Muscle layer of colon (tissue), 2 donors: ENCODE results near the gene PCGF3.
A peak's percentile ranks its signal among the peaks of the same experiment; 100 is the strongest.
"Not testable (repeated sequence)": the region's sequence is repeated elsewhere in the genome, so short reads cannot be mapped to it uniquely, and the experiment has no call there.

Experiments
- H3K27ac ChIP-seq: one replicate; pipeline ENCODE4 v1.7.0; 2013; ENCODE audit warnings: low read depth, mild to moderate bottlenecking, low read length, moderate library complexity
- H3K27me3 ChIP-seq, 2 donors: one replicate each; pipeline ENCODE4 v1.7.0; 2013; ENCODE audit warnings: low read length in 2 of 2, mild to moderate bottlenecking in 2 of 2; ENCODE audit not compliant: insufficient read depth in 2 of 2, control insufficient read depth in 1 of 2
- H3K36me3 ChIP-seq: one replicate; pipeline ENCODE4 v1.7.0; 2013; ENCODE audit warnings: mild to moderate bottlenecking, low read length; ENCODE audit not compliant: insufficient read depth
- H3K4me1 ChIP-seq: one replicate; pipeline ENCODE4 v1.7.0; 2013; ENCODE audit warnings: mild to moderate bottlenecking, low read length; ENCODE audit not compliant: insufficient read depth
- H3K4me3 ChIP-seq, 2 donors: one replicate each; pipeline ENCODE4 v1.7.0; 2013; ENCODE audit warnings: low read length in 2 of 2, low read depth in 1 of 2, mild to moderate bottlenecking in 1 of 2, moderate library complexity in 1 of 2
- H3K9ac ChIP-seq: one replicate; pipeline ENCODE4 v1.7.0; 2013; ENCODE audit warnings: low read length
- H3K9me3 ChIP-seq: one replicate; pipeline ENCODE4 v1.7.0; 2013; ENCODE audit warnings: mild to moderate bottlenecking, low read length
- donor health status: abdominal sarcoma.
- donor health status: Adenocarcinoma of cecum.

The PCGF3 gene

DNA sequence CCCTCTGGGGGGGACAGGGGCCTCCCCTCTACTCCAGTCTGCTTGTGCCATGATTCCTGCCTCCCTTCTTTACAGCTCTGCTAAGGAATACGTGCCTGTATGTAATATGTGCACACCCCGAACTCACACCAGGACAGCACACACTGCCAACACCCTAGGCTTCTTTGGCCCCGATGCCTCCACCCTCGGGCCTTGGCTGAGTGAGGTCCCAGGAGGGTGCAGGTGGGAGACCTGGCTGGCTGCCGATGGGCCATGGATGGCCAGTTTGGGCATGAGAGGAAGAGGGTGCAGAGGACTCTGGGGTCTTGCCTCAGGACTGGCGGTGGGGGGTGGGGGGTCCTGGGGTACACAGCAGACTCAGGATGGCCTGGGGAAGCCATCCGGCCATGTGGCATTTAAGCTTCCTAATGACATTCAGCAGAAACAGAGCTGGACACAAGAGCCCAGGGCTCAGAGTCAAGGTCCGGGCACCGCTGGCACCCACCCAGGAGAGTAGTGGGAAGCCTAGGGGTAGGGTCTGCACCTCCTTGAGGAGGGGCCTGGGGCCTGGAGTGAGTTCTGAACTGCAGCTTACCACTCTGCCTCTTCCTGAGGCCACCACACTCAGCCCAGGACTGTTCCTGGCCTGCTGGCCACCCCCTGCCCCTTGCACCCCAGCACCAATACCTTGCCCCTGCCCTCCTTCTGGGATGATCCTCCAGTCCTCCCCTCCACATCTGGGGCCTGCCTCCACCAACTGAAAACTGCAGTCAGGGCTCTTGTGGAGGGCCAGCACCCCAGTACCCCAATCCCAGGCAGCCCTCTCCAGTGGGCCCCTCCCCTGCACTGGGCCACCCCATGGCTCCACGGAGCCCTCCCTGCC, 2.1 kb upstream of the PCGF3 start:
- H3K27ac ChIP-seq = no peak overlapping the region
- H3K36me3 ChIP-seq = no peaks in the 10 kb centered on the region
- no peak overlapping the region for H3K4me3 ChIP-seq
- H3K27me3 ChIP-seq = no peaks in the 10 kb centered on the region
- no peaks in the 10 kb centered on the region for H3K9me3 ChIP-seq
- no peak overlapping the region for H3K9ac ChIP-seq
- peaks cover 21% of the 10 kb centered on the region for H3K4me1 ChIP-seq

DNA sequence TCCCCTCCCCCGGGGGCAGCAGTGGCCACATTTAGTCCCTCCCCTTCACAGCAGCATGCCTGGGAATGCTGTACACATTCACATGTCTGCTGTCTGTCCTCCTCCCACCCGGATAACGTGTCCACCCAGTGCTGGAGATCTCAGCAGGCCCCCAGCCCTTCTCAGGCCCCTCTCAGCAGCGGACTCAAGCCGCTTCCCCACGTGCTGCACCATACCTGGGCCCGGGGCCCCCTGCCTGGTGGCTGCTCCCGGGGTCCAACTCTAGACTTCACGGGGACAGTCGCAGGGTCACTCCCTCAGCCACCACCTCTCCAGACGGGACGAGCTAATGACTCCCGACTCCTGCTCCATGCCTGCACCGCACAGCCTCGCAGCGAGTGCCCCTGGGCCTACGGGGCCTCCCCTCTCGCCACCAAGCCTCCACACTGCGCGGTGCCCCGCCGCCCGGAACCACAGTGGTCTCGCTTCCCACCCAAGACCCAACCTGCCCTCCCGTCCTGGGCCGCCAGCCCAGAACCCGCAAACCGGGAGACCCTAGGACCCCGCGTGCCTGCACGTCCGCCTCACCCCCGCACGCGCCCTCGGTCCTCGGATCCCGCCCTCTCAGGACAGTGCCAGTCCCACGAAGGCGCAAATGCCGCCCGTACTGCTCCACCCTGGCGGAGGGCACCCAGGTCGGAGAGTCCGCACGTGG, 1.3 kb upstream of the PCGF3 start:
- Histone ChIP-seq H3K9me3 (no peaks in the 10 kb centered on the region), H3K36me3 (no peaks in the 10 kb centered on the region), H3K9ac (no peak overlapping the region)

DNA sequence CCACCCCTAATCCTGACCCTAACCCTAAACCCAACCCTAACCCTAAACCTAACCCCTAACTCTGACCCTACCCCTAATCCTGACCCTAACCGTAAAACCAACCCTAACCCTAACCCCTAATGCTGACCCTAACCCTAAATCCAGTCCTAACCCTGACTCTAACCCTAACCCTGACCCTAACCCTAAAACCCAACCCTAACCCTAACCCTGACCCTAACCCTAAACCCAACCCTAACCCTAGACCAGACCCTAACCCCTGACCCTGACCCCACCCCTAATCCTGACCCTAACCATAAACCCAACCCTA, 708 bp upstream of the PCGF3 start:
- H3K27ac ChIP-seq = no peak overlapping the region
- no peaks in the 10 kb centered on the region for H3K27me3 ChIP-seq
- H3K9me3 ChIP-seq = no peaks in the 10 kb centered on the region

More for the DNA sequence above, 1.3 kb upstream of the PCGF3 start:
- Histone ChIP-seq H3K4me3 (no peak overlapping the region), H3K27me3 (no peaks in the 10 kb centered on the region), H3K4me1 (peaks cover 24% of the 10 kb centered on the region), H3K27ac (no peak overlapping the region)

DNA sequence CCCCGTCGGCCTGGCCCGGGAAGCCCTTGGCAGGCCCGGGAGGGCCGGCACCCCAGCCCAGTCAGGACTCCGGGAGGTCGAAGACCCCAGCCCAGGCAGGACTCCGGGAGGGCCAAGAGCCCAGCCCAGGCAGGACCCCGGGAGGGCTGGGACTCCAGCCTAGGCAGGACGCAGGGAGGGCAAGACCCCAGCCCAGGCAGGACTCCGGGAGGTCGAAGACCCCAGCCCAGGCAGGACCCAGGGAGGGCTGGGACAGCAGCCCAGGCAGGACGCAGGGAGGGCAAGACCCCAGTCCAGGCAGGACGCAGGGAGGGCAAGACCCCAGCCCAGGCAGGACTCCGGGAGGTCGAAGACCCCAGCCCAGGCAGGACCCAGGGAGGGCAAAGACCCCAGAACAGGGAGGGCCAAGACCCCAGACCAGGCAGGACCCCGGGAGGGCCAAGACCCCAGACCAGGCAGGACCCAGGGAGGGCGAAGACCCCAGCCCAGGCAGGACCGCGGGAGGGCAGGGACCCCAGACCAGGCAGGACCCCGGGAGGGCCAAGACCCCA, 526 bp downstream of the PCGF3 start:
- H3K9me3 ChIP-seq, H3K27me3 ChIP-seq, H3K36me3 ChIP-seq: not testable (repeated sequence)
- Histone ChIP-seq H3K27ac (peak overlapping the region; percentile 85), H3K4me1 (peaks cover 24% of the 10 kb centered on the region), H3K4me3 (peak overlapping the region; percentile 80 to 93), H3K9ac (peak overlapping the region; percentile 76)

More for the DNA sequence above, 708 bp upstream of the PCGF3 start:
- no peaks in the 10 kb centered on the region for H3K36me3 ChIP-seq
- H3K4me1 ChIP-seq = peaks cover 24% of the 10 kb centered on the region
- peak overlapping the region; percentile 29 to 75 for H3K4me3 ChIP-seq
- peak overlapping the region; percentile 49 for H3K9ac ChIP-seq

DNA sequence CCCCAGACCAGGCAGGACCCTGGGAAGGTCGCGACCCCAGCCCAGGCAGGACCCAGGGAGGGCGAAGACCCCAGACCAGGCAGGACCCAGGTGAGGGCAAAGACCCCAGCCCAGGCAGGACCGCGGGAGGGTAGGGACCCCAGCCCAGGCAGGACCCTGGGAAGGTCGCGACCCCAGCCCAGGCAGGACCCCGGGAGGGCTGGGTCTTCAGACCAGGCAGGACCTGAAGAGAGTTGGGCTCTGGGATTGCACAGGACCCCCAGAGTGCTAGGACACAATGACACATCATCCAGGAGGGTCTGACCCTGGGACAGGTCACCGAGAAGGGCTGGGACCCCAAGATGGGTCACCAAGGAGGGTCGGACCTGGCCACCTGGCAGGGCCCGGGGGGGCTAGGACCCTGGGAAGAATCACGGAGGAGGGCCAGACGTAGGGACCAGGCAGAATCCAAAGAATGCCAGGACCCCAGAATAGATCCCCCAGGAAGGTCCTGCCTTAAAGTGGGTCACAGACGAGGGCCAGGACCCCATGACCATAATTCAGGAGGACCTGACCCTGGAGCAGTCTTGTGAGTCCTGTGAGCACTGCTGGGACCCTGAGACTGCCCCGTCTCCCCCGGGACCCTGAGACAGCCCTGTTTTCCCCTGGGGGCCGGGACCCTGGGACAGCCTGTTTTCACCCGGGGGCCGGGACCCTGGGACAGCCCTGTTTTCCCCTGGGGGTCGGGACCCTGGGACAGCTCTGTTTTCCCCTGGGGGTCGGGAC, 1.4 kb downstream of the PCGF3 start:
- H3K36me3 ChIP-seq = no peaks in the 10 kb centered on the region
- H3K9me3 ChIP-seq = no peaks in the 10 kb centered on the region
- H3K4me3 ChIP-seq = peak overlapping the region; percentile 21 to 80
- peak overlapping the region; percentile 32 for H3K27ac ChIP-seq
- peak overlapping the region; percentile 76 for H3K9ac ChIP-seq
- peaks cover 24% of the 10 kb centered on the region for H3K4me1 ChIP-seq
- H3K27me3 ChIP-seq = no peaks in the 10 kb centered on the region

DNA sequence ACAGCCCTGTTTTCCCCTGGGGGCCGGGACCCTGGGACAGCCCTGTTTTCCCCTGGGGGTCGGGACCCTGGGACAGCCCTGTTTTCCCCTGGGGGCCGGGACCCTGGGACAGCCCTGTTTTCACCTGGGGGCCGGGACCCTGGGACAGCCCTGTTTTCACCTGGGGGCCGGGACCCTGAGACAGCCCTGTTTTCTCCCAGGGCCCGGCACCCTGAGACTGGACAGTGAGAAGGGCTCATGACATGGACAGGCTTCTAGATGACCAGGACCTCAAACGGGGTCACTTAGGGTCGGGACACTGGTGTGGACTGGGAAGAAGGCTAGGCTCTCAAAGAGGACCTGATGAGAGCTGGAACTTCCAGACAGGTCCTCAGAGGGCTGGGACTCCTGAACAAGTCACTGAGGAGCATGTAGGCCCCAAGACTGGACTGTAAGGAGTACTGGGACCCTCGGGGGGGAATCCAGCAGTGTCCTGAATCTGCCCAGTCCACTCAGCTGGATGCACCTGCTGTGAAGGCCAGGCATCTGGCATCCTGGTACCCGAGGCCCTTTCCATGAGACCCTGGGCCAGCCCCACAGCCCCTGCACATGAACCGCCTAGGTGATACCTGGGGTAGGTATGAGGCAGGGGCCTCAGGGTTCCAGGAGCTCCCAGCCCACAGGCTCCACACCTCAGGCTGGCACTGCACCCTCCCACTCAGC, 2.4 kb downstream of the PCGF3 start:
- Histone ChIP-seq H3K9ac (no peak overlapping the region), H3K4me3 (no peak overlapping the region), H3K36me3 (no peaks in the 10 kb centered on the region), H3K4me1 (peaks cover 24% of the 10 kb centered on the region), H3K27me3 (no peaks in the 10 kb centered on the region), H3K9me3 (no peaks in the 10 kb centered on the region), H3K27ac (no peak overlapping the region)

DNA sequence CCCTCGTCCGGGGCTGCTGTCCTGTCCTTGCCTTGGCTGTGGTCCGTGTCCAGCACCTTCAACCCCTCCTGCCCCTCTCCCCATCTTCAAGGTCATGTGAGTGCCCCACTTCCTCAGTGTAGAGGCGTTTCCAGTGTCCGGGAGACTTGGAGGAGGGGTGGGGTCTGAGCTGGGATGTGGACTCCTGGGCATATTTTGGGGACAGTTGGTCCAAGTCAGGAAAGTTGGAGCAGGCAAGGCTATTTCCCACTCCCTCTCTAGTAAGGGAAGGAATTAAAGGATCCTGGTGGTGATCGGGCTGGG, 3.0 kb downstream of the PCGF3 start:
- no peaks in the 10 kb centered on the region for H3K9me3 ChIP-seq
- H3K4me1 ChIP-seq = peaks cover 24% of the 10 kb centered on the region
- no peaks in the 10 kb centered on the region for H3K27me3 ChIP-seq
- no peaks in the 10 kb centered on the region for H3K36me3 ChIP-seq
- no peak overlapping the region for H3K9ac ChIP-seq
- H3K27ac ChIP-seq = no peak overlapping the region
- no peak overlapping the region for H3K4me3 ChIP-seq

DNA sequence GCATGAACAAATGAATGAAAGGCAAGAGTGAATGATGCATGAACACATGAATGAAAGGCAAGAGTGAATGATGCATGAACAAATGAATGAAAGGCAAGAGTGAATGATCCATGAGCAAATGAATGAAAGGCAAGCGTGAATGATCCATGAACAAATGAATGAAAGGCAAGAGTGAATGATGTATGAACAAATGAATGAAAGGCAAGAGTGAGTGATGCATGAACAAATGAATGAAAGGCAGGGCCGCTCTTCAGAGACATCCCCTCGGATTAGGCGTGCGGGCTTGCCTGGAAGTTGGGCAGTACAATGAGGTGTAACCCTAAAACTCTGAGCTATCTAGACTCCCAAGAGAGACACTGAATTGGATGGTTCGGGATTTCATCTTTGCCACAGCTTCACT, 3.7 kb downstream of the PCGF3 start:
- Histone ChIP-seq H3K9me3 (no peaks in the 10 kb centered on the region), H3K27me3 (no peaks in the 10 kb centered on the region), H3K4me1 (peaks cover 24% of the 10 kb centered on the region), H3K4me3 (no peak overlapping the region), H3K36me3 (peaks cover under 1% of the 10 kb centered on the region), H3K9ac (no peak overlapping the region), H3K27ac (no peak overlapping the region)

DNA sequence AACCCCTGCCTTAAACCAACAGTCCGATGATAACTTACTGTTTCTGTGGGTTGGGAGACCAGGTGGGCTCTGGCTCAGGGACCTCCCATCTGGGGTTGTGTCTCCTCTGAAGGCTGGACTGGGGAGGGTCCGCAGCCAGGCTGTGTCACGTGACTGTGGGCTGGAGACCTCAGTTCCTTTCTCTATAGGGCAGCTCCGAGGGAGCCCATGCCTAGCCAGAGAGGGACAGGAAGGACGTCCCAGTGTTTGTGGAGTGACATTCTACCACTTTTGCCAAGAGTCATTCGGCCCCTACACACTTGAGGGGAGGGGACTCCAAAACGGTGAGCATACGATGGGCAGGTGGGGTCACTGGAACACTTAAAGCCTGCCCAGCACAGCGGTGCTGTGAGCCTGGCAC, 4.5 kb downstream of the PCGF3 start:
- peaks cover 21% of the 10 kb centered on the region for H3K4me1 ChIP-seq
- no peaks in the 10 kb centered on the region for H3K27me3 ChIP-seq
- H3K9ac ChIP-seq = no peak overlapping the region
- peaks cover 4% of the 10 kb centered on the region for H3K36me3 ChIP-seq
- H3K9me3 ChIP-seq = no peaks in the 10 kb centered on the region
- H3K4me3 ChIP-seq = no peak overlapping the region
- H3K27ac ChIP-seq = no peak overlapping the region

DNA sequence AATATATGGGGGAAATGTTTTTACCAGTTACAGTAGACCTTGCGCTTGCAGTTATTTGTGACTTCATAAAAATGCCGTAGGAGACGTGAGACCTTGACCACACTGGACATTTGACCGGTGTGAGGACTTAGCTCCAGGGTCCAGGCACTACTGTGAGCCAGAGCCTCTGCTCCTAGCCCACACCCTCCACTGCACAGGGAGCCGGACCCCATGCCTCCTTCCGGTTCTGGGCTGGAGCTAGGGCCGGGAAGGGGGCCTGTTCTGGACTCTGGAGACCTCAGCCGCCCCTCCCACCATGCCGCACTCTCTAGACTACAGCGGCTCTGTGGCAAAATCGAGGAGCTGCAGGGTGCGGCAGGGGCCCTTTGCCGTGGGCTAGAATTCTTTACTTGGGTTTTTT, 5.3 kb downstream of the PCGF3 start:
- Histone ChIP-seq H3K4me3 (no peak overlapping the region), H3K9ac (no peak overlapping the region), H3K9me3 (no peaks in the 10 kb centered on the region), H3K27me3 (no peaks in the 10 kb centered on the region), H3K4me1 (peaks cover 18% of the 10 kb centered on the region), H3K27ac (no peak overlapping the region), H3K36me3 (peaks cover 4% of the 10 kb centered on the region)

DNA sequence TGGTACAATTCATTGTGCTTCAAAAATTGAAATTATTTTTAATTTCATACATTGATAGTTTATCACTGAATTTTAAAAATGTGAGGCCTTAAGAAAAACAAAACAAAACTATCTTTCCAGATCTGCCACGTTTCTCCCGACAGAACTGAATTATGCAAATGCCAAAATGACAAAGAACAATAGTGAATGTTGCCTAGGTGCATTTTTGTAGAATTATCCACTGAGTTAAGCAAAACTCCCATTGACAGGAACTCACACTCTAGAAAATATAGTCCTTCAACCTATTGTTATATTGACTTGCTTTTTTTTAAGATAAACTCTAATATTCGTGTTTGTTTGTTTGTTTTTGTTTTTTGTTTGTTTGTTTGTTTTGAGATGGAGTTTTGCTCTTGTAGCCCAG, 6.5 kb downstream of the PCGF3 start:
- no peak overlapping the region for H3K27ac ChIP-seq
- H3K4me1 ChIP-seq = peaks cover 14% of the 10 kb centered on the region
- no peaks in the 10 kb centered on the region for H3K9me3 ChIP-seq
- no peaks in the 10 kb centered on the region for H3K27me3 ChIP-seq
- H3K4me3 ChIP-seq = no peak overlapping the region
- no peak overlapping the region for H3K9ac ChIP-seq
- H3K36me3 ChIP-seq = peaks cover 4% of the 10 kb centered on the region
